IMR-90 (cell line): ENCODE data around the gene HACD2. TPM values are rescaled to one million over a fixed set of nuclear protein-coding genes. Genes with fewer than 3 reads are reported as not detected.

ENCODE experiments used
- ATAC-seq: fragments of 200-7000 bp; cut with Tn5 transposase; 2 replicates; pipeline ENCODE4 v1.9.1; 2020; ENCODE audit warnings: low read depth, mild to moderate bottlenecking, moderate library complexity
- BruUV-seq: library from RNA; stranded (reverse); fragments of 400-500 nt; replicated peaks from 2 replicates; lab custom pipeline; 2021; lab: Mats Ljungman, UMichigan
- CTCF ChIA-PET: fragments of 300-600 bp; formaldehyde crosslinking; extraction: SDS; loops from one replicate; lab custom pipeline; 2021; ENCODE audit warnings: antibody characterized with exemption; lab: Yijun Ruan, JAX
- POLR2A ChIA-PET: fragments of 300-600 bp; sonication (Branson Sonifier 250); formaldehyde crosslinking; loops from one replicate; lab custom pipeline; 2022; ENCODE audit warnings: antibody characterized with exemption; ENCODE audit not compliant: unreplicated experiment; lab: Charles Lee
- DNase-seq: peaks from one replicate; pipeline ENCODE4 v3.0.0; 2013
- H2AFZ ChIP-seq: replicated peaks from 2 replicates; pipeline ENCODE3; 2013; ENCODE audit warnings: low read length, mild to moderate bottlenecking; ENCODE audit not compliant: poor library complexity
- H2AK5ac ChIP-seq: 2 replicates; pipeline ENCODE4 v1.6.1; 2013; ENCODE audit warnings: low read depth, low read length, inconsistent platforms
- H2AK9ac ChIP-seq: replicated peaks from 2 replicates; pipeline ENCODE3; 2013; ENCODE audit warnings: mild to moderate bottlenecking, low read depth, low read length, moderate library complexity; ENCODE audit not compliant: poor library complexity
- H2BK120ac ChIP-seq: 2 replicates; pipeline ENCODE4 v1.6.1; 2013; ENCODE audit warnings: low read depth, low read length, inconsistent platforms
- H2BK15ac ChIP-seq: 3 replicates; pipeline ENCODE4 v1.6.1; 2013; ENCODE audit warnings: low read depth, low read length, inconsistent platforms
- H2BK20ac ChIP-seq: 2 replicates; pipeline ENCODE4 v1.6.1; 2013; ENCODE audit warnings: low read depth, mild to moderate bottlenecking, inconsistent platforms, low read length, moderate library complexity
- H2BK5ac ChIP-seq: 2 replicates; pipeline ENCODE4 v1.6.1; 2013; ENCODE audit warnings: mild to moderate bottlenecking, low read depth, low read length, inconsistent platforms; ENCODE audit not compliant: poor library complexity, severe bottlenecking
- H3K14ac ChIP-seq: replicated peaks from 2 replicates; pipeline ENCODE4 v1.6.1; 2013; ENCODE audit warnings: low read depth, low read length, inconsistent platforms
- H3K18ac ChIP-seq: 2 replicates; pipeline ENCODE4 v1.6.1; 2013; ENCODE audit warnings: low read depth, low read length, control low read depth
- H3K23ac ChIP-seq: 2 replicates; pipeline ENCODE4 v1.6.1; 2013; ENCODE audit warnings: low read depth, low read length, inconsistent platforms
- H3K27ac ChIP-seq: 2 replicates; pipeline ENCODE4 v1.5.1; 2013; ENCODE audit warnings: mild to moderate bottlenecking, control low read depth, low read length; ENCODE audit not compliant: insufficient read depth
- H3K27me3 ChIP-seq: 2 replicates; pipeline ENCODE4 v1.6.1; 2013; ENCODE audit warnings: low read length; ENCODE audit not compliant: control insufficient read depth, insufficient read depth
- H3K36me3 ChIP-seq: 2 replicates; pipeline ENCODE4 v1.6.1; 2013; ENCODE audit warnings: low read length, mixed read lengths; ENCODE audit not compliant: control insufficient read depth, insufficient read depth
- H3K4ac ChIP-seq: 2 replicates; pipeline ENCODE4 v1.6.1; 2013; ENCODE audit warnings: low read depth, low read length, inconsistent platforms
- H3K4me1 ChIP-seq: 2 replicates; pipeline ENCODE4 v1.6.1; 2013; ENCODE audit warnings: low read length, mixed read lengths; ENCODE audit not compliant: control insufficient read depth, insufficient read depth
- H3K4me2 ChIP-seq: 2 replicates; pipeline ENCODE4 v1.6.1; 2013; ENCODE audit warnings: low read depth, mild to moderate bottlenecking, control low read depth, low read length, moderate library complexity
- H3K4me3 ChIP-seq: 2 replicates; pipeline ENCODE4 v1.5.1; 2013; ENCODE audit warnings: low read depth, mild to moderate bottlenecking, control low read depth, low read length, moderate library complexity; ENCODE audit not compliant: insufficient read depth
- H3K56ac ChIP-seq: 2 replicates; pipeline ENCODE4 v1.6.1; 2013; ENCODE audit warnings: low read length, inconsistent platforms; ENCODE audit not compliant: insufficient read depth; ENCODE audit errors: extremely low read depth
- H3K79me1 ChIP-seq, 2 experiments: 2 replicates each; pipeline ENCODE4 v1.6.1; 2013; ENCODE audit warnings: low read length in 2 of 2, inconsistent platforms in 1 of 2, low read depth in 1 of 2
- H3K9ac ChIP-seq: 2 replicates; pipeline ENCODE4 v1.6.1; 2013; ENCODE audit warnings: low read depth, low read length, control low read depth
- H3K9me1 ChIP-seq: 2 replicates; pipeline ENCODE4 v1.6.1; 2013; ENCODE audit warnings: low read length, inconsistent platforms; ENCODE audit not compliant: insufficient read depth
- H3K9me3 ChIP-seq: 2 replicates; pipeline ENCODE4 v1.6.1; 2013; ENCODE audit warnings: low read length; ENCODE audit not compliant: control insufficient read depth, insufficient read depth
- H4K20me1 ChIP-seq: 2 replicates; pipeline ENCODE4 v1.6.1; 2013; ENCODE audit warnings: low read length, inconsistent platforms; ENCODE audit not compliant: insufficient read depth
- H4K5ac ChIP-seq: 2 replicates; pipeline ENCODE4 v1.6.1; 2013; ENCODE audit warnings: mild to moderate bottlenecking, low read depth, low read length, control low read depth
- H4K8ac ChIP-seq, 2 experiments: 2 replicates each; pipeline ENCODE4 v1.6.1; 2013; ENCODE audit warnings: low read depth in 2 of 2, low read length in 2 of 2, control low read depth in 1 of 2, inconsistent platforms in 1 of 2
- H4K91ac ChIP-seq: 2 replicates; pipeline ENCODE4 v1.6.1; 2013; ENCODE audit warnings: low read depth, low read length, inconsistent platforms; ENCODE audit not compliant: insufficient read depth
- BHLHE40 ChIP-seq: fragments of 150-350 bp; IDR thresholded peaks from 2 replicates; pipeline ENCODE4 v1.6.1; 2016; ENCODE audit warnings: mild to moderate bottlenecking, low read depth, low read length
- CEBPB ChIP-seq: IDR thresholded peaks from 2 replicates; pipeline ENCODE4 v1.6.1; 2012; ENCODE audit warnings: low read depth, low read length, improper control_type of control experiment
- CHD1 ChIP-seq: IDR thresholded peaks from 2 replicates; pipeline ENCODE4 v1.6.1; 2012; ENCODE audit warnings: low read depth, low read length, improper control_type of control experiment
- FOS ChIP-seq: fragments of 150-350 bp; IDR thresholded peaks from 2 replicates; pipeline ENCODE4 v1.6.1; 2016; ENCODE audit warnings: low read depth, low read length
- MAFK ChIP-seq: IDR thresholded peaks from 2 replicates; pipeline ENCODE4 v1.6.1; 2012; ENCODE audit warnings: low read depth, low read length, improper control_type of control experiment
- MXI1 ChIP-seq: IDR thresholded peaks from 2 replicates; pipeline ENCODE4 v1.6.1; 2012; ENCODE audit warnings: low read depth, mild to moderate bottlenecking, low read length, moderate library complexity, borderline replicate concordance
- NFE2L2 ChIP-seq: fragments of 150-350 bp; IDR thresholded peaks from 2 replicates; pipeline ENCODE4 v1.6.1; 2016; ENCODE audit warnings: low read depth, mild to moderate bottlenecking, low read length
- POLR2A ChIP-seq: IDR thresholded peaks from 2 replicates; pipeline ENCODE4 v1.6.1; 2012; ENCODE audit warnings: mild to moderate bottlenecking, low read depth, low read length
- RAD21 ChIP-seq: IDR thresholded peaks from 2 replicates; pipeline ENCODE4 v1.6.1; 2012; ENCODE audit warnings: low read length, improper control_type of control experiment
- RCOR1 ChIP-seq: IDR thresholded peaks from 2 replicates; pipeline ENCODE4 v1.6.1; 2012; ENCODE audit warnings: mild to moderate bottlenecking, low read length, improper control_type of control experiment; ENCODE audit not compliant: insufficient replicate concordance
- RFX5 ChIP-seq: IDR thresholded peaks from 2 replicates; pipeline ENCODE4 v1.8.0; 2012; ENCODE audit warnings: low read depth, mild to moderate bottlenecking, low read length, moderate library complexity
- SMC3 ChIP-seq: fragments of 150-350 bp; IDR thresholded peaks from 2 replicates; pipeline ENCODE4 v1.6.1; 2016; ENCODE audit warnings: low read depth, mild to moderate bottlenecking, antibody characterized with exemption, low read length, moderate library complexity
- WGBS, 2 experiments: methylation state at CpG; one replicate each; pipeline versions ENCODE4 v1.1.5 to v1.1.7; 2013; ENCODE audit warnings: missing lambda C conversion rate in 2 of 2; ENCODE audit not compliant: insufficient read length in 1 of 2; ENCODE audit errors: extremely low coverage in 2 of 2; 5-methylcytosine and 5-hydroxymethylcytosine counted together
- dilution Hi-C: fragments of 300-500 bp; cut with HindIII; formaldehyde crosslinking; loops from one replicate; pipeline ENCODE4 v1.14.3; 2018; ENCODE audit warnings: low sequenced_read_pairs; ENCODE audit not compliant: unreplicated experiment
- in situ Hi-C: fragments of 300-500 bp; cut with MboI; formaldehyde crosslinking; loops from 3 replicates; pipeline ENCODE4 v1.14.3; 2019; ENCODE audit warnings: low sequenced_read_pairs, inconsistent platforms, mixed read lengths
- intact Hi-C: fragments of 100-400 bp; cut with micrococcal nuclease; formaldehyde crosslinking; loops from 2 replicates; pipeline ENCODE4 v1.10.0; 2022
- polyA plus RNA-seq, 3 experiments: library from polyadenylated mRNA; depleted of rRNA; stranded (reverse); fragments of >200 nt; gene quantifications; 2 replicates each; pipeline ENCODE4 v1.2.3, GENCODE V29; 2012; ENCODE audit warnings: low replicate concordance in 1 of 3
- total RNA-seq: library from RNA; depleted of rRNA; stranded (reverse); fragments of >200 nt; gene quantifications from 2 replicates; pipeline ENCODE4 v1.2.3, GENCODE V29; 2012
- TF ChIP-seq, protein P1 (sequence below): fragments of 150-350 bp; IDR thresholded peaks from 2 replicates; pipeline ENCODE4 v1.6.1; 2017; ENCODE audit warnings: mild to moderate bottlenecking, antibody characterized with exemption, low read length, low read depth
- TF ChIP-seq, protein P2 (sequence below): conservative IDR thresholded peaks from 2 replicates; pipeline ENCODE4 v1.5.1; 2012; ENCODE audit warnings: mild to moderate bottlenecking, low read depth, low read length, improper control_type of control experiment

Gene HACD2
- total and polyA plus RNA-seq, 2 of the 4 experiments (the other 2 are of a cell fraction), result 21.5 to 22.6 TPM

DNA sequence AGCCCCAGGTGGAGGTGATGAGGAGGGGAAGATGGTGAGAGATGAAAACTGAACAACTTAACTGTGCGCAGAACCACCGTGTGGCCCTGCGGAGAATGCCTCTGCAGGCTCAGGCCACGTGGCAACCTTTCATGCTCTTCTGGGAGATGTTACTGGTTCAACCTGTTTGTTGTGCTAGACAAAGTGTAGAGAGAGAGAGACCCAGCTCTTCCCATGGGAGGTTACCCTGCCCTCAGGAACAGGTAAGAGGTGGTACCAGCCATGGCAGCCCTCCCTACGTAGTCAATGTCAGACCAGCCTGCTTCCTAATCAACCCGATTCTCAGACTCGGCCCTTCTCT, 37.0 kb upstream of the HACD2 start:
- in situ Hi-C loops (no loop called here), intact Hi-C loops (no loop called here), dilution Hi-C loops (no loop called here)
- no peak for DNase-seq
- Histone ChIP-seq H3K4ac (peak overlapping the region; percentile 86), H3K56ac (no peak overlapping the region), H3K4me2 (no peak overlapping the region), H3K4me1 (peaks cover 42% of the 10 kb centered on the region), H4K8ac (peak overlapping the region; percentile 8 to 83; a peak in 2 of 4 replicates), H3K9me3 (no peaks in the 10 kb centered on the region), H2AK5ac (peak overlapping the region; percentile 90), H2AK9ac (no peak overlapping the region), H3K36me3 (peaks cover 64% of the 10 kb centered on the region), H3K23ac (peak overlapping the region; percentile 63), H2AFZ (no peak overlapping the region), H2BK20ac (peak overlapping the region; percentile 78), H2BK120ac (peak overlapping the region; percentile 92; the same call in 1 of the 2 replicates), H3K27ac (peak overlapping the region; percentile 76), H2BK5ac (peak overlapping the region; percentile 71), H3K18ac (peak overlapping the region; percentile 4; the same call in 1 of the 2 replicates), H3K14ac (peak overlapping the region; percentile 93), H4K20me1 (peaks cover 29% of the 10 kb centered on the region), H3K9me1 (peaks cover 28% of the 10 kb centered on the region), H4K5ac (peak overlapping the region; percentile 33; the same call in 1 of the 2 replicates), H4K91ac (peak overlapping the region; percentile 89), H3K4me3 (no peak overlapping the region), H3K79me1 (peaks cover 23 to 67% of the 10 kb centered on the region in 2 experiments; a peak in 3 of 4 replicates), H3K27me3 (no peaks in the 10 kb centered on the region), H2BK15ac (peak overlapping the region; percentile 79; the same call in 2 of the 3 replicates), H3K9ac (0 out of 2 replicates have a peak overlapping the region, but pooled peaks have one; percentile 18)
- BruUV-seq, result no TSS peak
- POLR2A ChIA-PET, result no interaction called here
- CTCF ChIA-PET, result no interaction called here
- no peak for ATAC-seq
- WGBS, 2 experiments, result 80% methylated on average over 2 of the region's 7 CpGs; no CpG with 5 or more reads in 1 of the 2 experiments
- TF ChIP-seq, protein P1, sequence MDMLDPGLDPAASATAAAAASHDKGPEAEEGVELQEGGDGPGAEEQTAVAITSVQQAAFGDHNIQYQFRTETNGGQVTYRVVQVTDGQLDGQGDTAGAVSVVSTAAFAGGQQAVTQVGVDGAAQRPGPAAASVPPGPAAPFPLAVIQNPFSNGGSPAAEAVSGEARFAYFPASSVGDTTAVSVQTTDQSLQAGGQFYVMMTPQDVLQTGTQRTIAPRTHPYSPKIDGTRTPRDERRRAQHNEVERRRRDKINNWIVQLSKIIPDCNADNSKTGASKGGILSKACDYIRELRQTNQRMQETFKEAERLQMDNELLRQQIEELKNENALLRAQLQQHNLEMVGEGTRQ, result no peak
- TF ChIP-seq SMC3 (no peak), POLR2A (no peak), RFX5 (no peak), RCOR1 (no peak), MAFK (no peak), FOS (no peak), CHD1 (no peak), NFE2L2 (no peak), RAD21 (no peak), CEBPB (no peak), MXI1 (no peak), BHLHE40 (no peak)
- TF ChIP-seq, protein P2, sequence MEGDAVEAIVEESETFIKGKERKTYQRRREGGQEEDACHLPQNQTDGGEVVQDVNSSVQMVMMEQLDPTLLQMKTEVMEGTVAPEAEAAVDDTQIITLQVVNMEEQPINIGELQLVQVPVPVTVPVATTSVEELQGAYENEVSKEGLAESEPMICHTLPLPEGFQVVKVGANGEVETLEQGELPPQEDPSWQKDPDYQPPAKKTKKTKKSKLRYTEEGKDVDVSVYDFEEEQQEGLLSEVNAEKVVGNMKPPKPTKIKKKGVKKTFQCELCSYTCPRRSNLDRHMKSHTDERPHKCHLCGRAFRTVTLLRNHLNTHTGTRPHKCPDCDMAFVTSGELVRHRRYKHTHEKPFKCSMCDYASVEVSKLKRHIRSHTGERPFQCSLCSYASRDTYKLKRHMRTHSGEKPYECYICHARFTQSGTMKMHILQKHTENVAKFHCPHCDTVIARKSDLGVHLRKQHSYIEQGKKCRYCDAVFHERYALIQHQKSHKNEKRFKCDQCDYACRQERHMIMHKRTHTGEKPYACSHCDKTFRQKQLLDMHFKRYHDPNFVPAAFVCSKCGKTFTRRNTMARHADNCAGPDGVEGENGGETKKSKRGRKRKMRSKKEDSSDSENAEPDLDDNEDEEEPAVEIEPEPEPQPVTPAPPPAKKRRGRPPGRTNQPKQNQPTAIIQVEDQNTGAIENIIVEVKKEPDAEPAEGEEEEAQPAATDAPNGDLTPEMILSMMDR, result no peak
